HEK293 (cell line): ENCODE measurements around the gene ANXA1.

Experiments
- ZFP41 ChIP-seq: fragments of 450-650 bp; formaldehyde crosslinking; IDR thresholded peaks from 2 replicates; pipeline ENCODE4 v1.5.1; 2016; ENCODE audit warnings: missing biosample characterization, missing genetic modification characterization, borderline replicate concordance
- TF ChIP-seq, protein P1 (sequence below): fragments of 450-650 bp; formaldehyde crosslinking; IDR thresholded peaks from 2 replicates; pipeline ENCODE4 v1.5.1; 2016; ENCODE audit warnings: missing biosample characterization, missing genetic modification characterization
- TF ChIP-seq, protein P2 (sequence below): fragments of 450-650 bp; formaldehyde crosslinking; IDR thresholded peaks from 2 replicates; pipeline ENCODE4 v1.5.1; 2016; ENCODE audit warnings: missing biosample characterization, missing genetic modification characterization
- TF ChIP-seq, protein P3 (sequence below): fragments of 450-650 bp; formaldehyde crosslinking; conservative IDR thresholded peaks from 2 replicates; pipeline ENCODE4 v1.5.1; 2016; ENCODE audit warnings: low read depth, missing biosample characterization, missing genetic modification characterization
- TF ChIP-seq, protein P4 (sequence below): fragments of 450-650 bp; formaldehyde crosslinking; IDR thresholded peaks from 2 replicates; pipeline ENCODE4 v1.5.1; 2016; ENCODE audit warnings: missing biosample characterization, missing genetic modification characterization

- TF ChIP-seq, protein P1, sequence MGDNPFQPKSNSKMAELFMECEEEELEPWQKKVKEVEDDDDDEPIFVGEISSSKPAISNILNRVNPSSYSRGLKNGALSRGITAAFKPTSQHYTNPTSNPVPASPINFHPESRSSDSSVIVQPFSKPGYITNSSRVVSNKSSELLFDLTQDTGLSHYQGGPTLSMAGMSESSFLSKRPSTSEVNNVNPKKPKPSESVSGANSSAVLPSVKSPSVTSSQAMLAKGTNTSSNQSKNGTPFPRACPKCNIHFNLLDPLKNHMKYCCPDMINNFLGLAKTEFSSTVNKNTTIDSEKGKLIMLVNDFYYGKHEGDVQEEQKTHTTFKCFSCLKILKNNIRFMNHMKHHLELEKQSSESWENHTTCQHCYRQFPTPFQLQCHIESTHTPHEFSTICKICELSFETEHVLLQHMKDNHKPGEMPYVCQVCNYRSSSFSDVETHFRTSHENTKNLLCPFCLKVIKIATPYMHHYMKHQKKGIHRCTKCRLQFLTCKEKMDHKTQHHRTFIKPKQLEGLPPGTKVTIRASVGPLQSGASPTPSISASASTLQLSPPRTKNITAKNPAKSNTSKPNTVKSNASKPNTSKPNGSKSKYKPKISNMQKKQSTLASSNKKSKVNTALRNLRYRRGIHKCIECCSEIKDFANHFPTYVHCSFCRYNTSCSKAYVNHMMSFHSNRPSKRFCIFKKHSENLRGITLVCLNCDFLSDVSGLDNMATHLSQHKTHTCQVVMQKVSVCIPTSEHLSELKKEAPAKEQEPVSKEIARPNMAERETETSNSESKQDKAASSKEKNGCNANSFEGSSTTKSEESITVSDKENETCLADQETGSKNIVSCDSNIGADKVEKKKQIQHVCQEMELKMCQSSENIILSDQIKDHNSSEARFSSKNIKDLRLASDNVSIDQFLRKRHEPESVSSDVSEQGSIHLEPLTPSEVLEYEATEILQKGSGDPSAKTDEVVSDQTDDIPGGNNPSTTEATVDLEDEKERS (tag by site-specific recombination), result no peak
- TF ChIP-seq, protein P2, sequence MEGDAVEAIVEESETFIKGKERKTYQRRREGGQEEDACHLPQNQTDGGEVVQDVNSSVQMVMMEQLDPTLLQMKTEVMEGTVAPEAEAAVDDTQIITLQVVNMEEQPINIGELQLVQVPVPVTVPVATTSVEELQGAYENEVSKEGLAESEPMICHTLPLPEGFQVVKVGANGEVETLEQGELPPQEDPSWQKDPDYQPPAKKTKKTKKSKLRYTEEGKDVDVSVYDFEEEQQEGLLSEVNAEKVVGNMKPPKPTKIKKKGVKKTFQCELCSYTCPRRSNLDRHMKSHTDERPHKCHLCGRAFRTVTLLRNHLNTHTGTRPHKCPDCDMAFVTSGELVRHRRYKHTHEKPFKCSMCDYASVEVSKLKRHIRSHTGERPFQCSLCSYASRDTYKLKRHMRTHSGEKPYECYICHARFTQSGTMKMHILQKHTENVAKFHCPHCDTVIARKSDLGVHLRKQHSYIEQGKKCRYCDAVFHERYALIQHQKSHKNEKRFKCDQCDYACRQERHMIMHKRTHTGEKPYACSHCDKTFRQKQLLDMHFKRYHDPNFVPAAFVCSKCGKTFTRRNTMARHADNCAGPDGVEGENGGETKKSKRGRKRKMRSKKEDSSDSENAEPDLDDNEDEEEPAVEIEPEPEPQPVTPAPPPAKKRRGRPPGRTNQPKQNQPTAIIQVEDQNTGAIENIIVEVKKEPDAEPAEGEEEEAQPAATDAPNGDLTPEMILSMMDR (tag by site-specific recombination), result 0 out of 2 replicates have a peak, but pooled peaks have one; percentile 28
- TF ChIP-seq, protein P3, sequence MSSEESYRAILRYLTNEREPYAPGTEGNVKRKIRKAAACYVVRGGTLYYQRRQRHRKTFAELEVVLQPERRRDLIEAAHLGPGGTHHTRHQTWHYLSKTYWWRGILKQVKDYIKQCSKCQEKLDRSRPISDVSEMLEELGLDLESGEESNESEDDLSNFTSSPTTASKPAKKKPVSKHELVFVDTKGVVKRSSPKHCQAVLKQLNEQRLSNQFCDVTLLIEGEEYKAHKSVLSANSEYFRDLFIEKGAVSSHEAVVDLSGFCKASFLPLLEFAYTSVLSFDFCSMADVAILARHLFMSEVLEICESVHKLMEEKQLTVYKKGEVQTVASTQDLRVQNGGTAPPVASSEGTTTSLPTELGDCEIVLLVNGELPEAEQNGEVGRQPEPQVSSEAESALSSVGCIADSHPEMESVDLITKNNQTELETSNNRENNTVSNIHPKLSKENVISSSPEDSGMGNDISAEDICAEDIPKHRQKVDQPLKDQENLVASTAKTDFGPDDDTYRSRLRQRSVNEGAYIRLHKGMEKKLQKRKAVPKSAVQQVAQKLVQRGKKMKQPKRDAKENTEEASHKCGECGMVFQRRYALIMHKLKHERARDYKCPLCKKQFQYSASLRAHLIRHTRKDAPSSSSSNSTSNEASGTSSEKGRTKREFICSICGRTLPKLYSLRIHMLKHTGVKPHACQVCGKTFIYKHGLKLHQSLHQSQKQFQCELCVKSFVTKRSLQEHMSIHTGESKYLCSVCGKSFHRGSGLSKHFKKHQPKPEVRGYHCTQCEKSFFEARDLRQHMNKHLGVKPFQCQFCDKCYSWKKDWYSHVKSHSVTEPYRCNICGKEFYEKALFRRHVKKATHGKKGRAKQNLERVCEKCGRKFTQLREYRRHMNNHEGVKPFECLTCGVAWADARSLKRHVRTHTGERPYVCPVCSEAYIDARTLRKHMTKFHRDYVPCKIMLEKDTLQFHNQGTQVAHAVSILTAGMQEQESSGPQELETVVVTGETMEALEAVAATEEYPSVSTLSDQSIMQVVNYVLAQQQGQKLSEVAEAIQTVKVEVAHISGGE (tag by site-specific recombination), result no peak
- TF ChIP-seq, protein P4, sequence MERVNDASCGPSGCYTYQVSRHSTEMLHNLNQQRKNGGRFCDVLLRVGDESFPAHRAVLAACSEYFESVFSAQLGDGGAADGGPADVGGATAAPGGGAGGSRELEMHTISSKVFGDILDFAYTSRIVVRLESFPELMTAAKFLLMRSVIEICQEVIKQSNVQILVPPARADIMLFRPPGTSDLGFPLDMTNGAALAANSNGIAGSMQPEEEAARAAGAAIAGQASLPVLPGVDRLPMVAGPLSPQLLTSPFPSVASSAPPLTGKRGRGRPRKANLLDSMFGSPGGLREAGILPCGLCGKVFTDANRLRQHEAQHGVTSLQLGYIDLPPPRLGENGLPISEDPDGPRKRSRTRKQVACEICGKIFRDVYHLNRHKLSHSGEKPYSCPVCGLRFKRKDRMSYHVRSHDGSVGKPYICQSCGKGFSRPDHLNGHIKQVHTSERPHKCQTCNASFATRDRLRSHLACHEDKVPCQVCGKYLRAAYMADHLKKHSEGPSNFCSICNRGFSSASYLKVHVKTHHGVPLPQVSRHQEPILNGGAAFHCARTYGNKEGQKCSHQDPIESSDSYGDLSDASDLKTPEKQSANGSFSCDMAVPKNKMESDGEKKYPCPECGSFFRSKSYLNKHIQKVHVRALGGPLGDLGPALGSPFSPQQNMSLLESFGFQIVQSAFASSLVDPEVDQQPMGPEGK (tag by site-specific recombination), result no peak
- no peak for TF ChIP-seq ZFP41 (tag by site-specific recombination)
Measured at GRCh38 chr9:73200694-73201452, 49.2 kb downstream of the ANXA1 start.
